A549 (cell line): Measurements from ENCODE around the gene WNT5B. TPM values are rescaled to one million over a fixed set of nuclear protein-coding genes. Genes with fewer than 3 reads are reported as not detected.

ENCODE experiments used
- ATAC-seq, 2 experiments: fragments of 200-7000 bp in 1 of 2; fragments of >200 bp in 1 of 2; cut with Nextera tagmentation in 1 of 2; cut with Tn5 transposase in 1 of 2; 3 replicates each; pipeline versions ENCODE4 v1.8.0 to v1.9.1; 2018 to 2020; ENCODE audit warnings: mild to moderate bottlenecking in 1 of 2, moderate library complexity in 1 of 2
- CTCF ChIA-PET: fragments of 300-600 bp; sonication (Branson Sonifier 250); formaldehyde crosslinking; extraction: SDS; loops from one replicate; lab custom pipeline; 2021; ENCODE audit warnings: antibody characterized with exemption, inconsistent platforms; lab: Yijun Ruan, JAX
- POLR2A ChIA-PET: fragments of 350-600 bp; formaldehyde crosslinking; extraction: SDS; loops from one replicate; lab custom pipeline; 2021; ENCODE audit warnings: antibody characterized with exemption, inconsistent platforms; lab: Yijun Ruan, JAX
- DNase-seq, 2 experiments: peaks; one replicate each; pipeline versions ENCODE4 v3.0.0 to v3.0.0-alpha.2; 2011 to 2016; ENCODE audit warnings: low read depth in 1 of 2, low spot score in 1 of 2
- FAIRE-seq: peaks from 2 replicates; lab custom pipeline; 2011; peaks lifted over from hg19 to GRCh38; lab: Jason Lieb, UNC
- H3K27ac ChIP-seq, 2 experiments: fragments of >200 bp; sonication (Bioruptor Twin); formaldehyde crosslinking; 3 replicates each; pipeline ENCODE4 v1.5.1; 2016 to 2017
- H3K4me1 ChIP-seq: fragments of >200 bp; sonication (Bioruptor Twin); formaldehyde crosslinking; 3 replicates; pipeline ENCODE4 v1.6.1; 2016
- H3K4me2 ChIP-seq: fragments of >200 bp; sonication (Bioruptor Twin); formaldehyde crosslinking; 3 replicates; pipeline ENCODE4 v1.6.1; 2016
- H3K4me3 ChIP-seq: fragments of >200 bp; sonication (Bioruptor Twin); formaldehyde crosslinking; 3 replicates; pipeline ENCODE4 v1.5.1; 2016
- H3K9me3 ChIP-seq: fragments of >200 bp; sonication (Bioruptor Twin); formaldehyde crosslinking; 3 replicates; pipeline ENCODE4 v1.6.1; 2016
- ESRRA ChIP-seq: fragments of 150-350 bp; IDR thresholded peaks from 2 replicates; pipeline ENCODE4 v1.6.1; 2014; ENCODE audit warnings: mild to moderate bottlenecking, low read length, borderline replicate concordance
- FOSB ChIP-seq: fragments of 250-450 bp; sonication (Bioruptor Pico); IDR thresholded peaks from 2 replicates; pipeline ENCODE4 v1.5.0; 2020; ENCODE audit warnings: mild to moderate bottlenecking, moderate library complexity
- HOXA7 ChIP-seq: fragments of 250-450 bp; sonication (Bioruptor Pico); IDR thresholded peaks from 2 replicates; pipeline ENCODE4 v1.5.0; 2020; ENCODE audit warnings: mild to moderate bottlenecking, moderate library complexity
- HOXB13 ChIP-seq: fragments of 250-450 bp; sonication (Bioruptor Pico); IDR thresholded peaks from 2 replicates; pipeline ENCODE4 v1.5.0; 2020; ENCODE audit warnings: low read depth, mild to moderate bottlenecking, moderate library complexity
- MAFK ChIP-seq: fragments of 450-650 bp; IDR thresholded peaks from 2 replicates; pipeline ENCODE4 v1.6.1; 2014; ENCODE audit not compliant: partially characterized antibody
- MAX ChIP-seq: IDR thresholded peaks from 2 replicates; pipeline ENCODE4 v1.6.1; 2012
- MAZ ChIP-seq: fragments of 150-350 bp; IDR thresholded peaks from 2 replicates; pipeline ENCODE4 v1.6.1; 2014; ENCODE audit warnings: antibody characterized with exemption, low read depth, low read length, borderline replicate concordance
- SREBF2 ChIP-seq: fragments of 450-650 bp; IDR thresholded peaks from 2 replicates; pipeline ENCODE4 v1.6.1; 2014; ENCODE audit warnings: mild to moderate bottlenecking, moderate library complexity
- TP53 ChIP-seq: fragments of 250-450 bp; sonication (Bioruptor Pico); IDR thresholded peaks from 2 replicates; pipeline ENCODE4 v1.5.0; 2021; ENCODE audit warnings: mild to moderate bottlenecking, moderate library complexity
- ZC3H11A ChIP-seq: fragments of 450-650 bp; IDR thresholded peaks from 2 replicates; pipeline ENCODE4 v1.6.1; 2014; ENCODE audit warnings: antibody characterized with exemption, mild to moderate bottlenecking
- ZNF302 ChIP-seq: fragments of 250-450 bp; sonication (Bioruptor Pico); IDR thresholded peaks from 2 replicates; pipeline ENCODE4 v1.9.0; 2021; ENCODE audit warnings: inconsistent platforms, mild to moderate bottlenecking, moderate library complexity
- WGBS: methylation state at CpG from one replicate; pipeline ENCODE4 v1.1.6; 2017; ENCODE audit errors: missing lambda C conversion rate; 5-methylcytosine and 5-hydroxymethylcytosine counted together
- polyA plus RNA-seq, 4 experiments: library from polyadenylated mRNA; depleted of rRNA in 3 of 4; stranded (reverse); fragments of >200 nt; fragmentation: RNase III in 1 of 4; extraction: RNeasy Plus Mini Kit Qiagen cat#74134 plus additional on column Dnase treatment in 1 of 4; gene quantifications; 2 replicates in 3 of 4; 3 replicates in 1 of 4; pipeline ENCODE4 v1.2.3, GENCODE V29; 2011 to 2017
- TF ChIP-seq, protein P1 (sequence below): fragments of 200-600 bp; sonication (generic); IDR thresholded peaks from 2 replicates; pipeline ENCODE4 v1.6.1; 2016; ENCODE audit warnings: antibody characterized with exemption, mild to moderate bottlenecking, moderate library complexity
- TF ChIP-seq, protein P2 (sequence below): fragments of 450-650 bp; IDR thresholded peaks from 2 replicates; pipeline ENCODE4 v1.6.1; 2014; ENCODE audit warnings: antibody characterized with exemption

The WNT5B gene
- polyA plus RNA-seq, 2 of the 4 experiments (the other 2 are of a cell fraction): 1.3 to 1.6 TPM

- TF ChIP-seq HOXB13: no peak
- no peak for TF ChIP-seq MAFK
- TF ChIP-seq, all 56 proteins: peak for 4
Observed at GRCh38 chr12:1630133-1630826, 1.2 kb downstream of the WNT5B start (continued).

DNA sequence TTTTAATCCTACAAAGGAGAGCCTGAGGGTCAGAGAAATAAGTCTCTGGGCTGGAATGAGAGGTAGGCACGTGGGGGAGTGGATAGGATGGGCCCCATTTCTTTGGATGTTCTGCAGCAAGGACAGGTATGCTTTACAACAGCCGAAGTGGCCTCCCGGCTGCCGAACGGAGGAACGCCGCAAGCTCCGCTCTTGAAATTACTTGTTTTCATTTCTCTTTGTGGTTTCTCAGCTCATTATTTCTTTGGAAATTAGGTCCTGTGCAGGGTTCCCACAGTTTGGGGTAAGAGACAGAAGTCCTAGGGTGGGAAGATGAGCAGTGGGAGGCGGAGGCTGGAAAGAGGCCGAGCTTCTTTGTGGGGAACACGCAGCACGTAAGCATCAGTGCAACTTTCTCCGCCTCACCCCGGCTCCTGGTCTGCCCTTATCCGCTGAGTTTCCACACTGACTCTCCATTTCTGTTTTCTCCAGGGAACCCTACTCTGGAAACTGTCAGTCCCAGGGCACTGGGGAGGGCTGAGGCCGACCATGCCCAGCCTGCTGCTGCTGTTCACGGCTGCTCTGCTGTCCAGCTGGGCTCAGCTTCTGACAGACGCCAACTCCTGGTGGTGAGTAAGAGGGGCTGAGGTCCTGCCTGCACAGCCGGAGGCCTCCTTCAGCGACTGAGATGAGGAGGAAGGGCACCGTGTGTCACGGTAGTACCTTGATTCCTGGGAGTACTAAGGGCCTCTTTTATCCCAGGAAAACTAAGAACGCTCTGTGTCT is 2.0 kb downstream of the WNT5B start:
- Histone ChIP-seq H3K9me3 (no peaks in the 10 kb centered on the region), H3K27ac (no peak overlapping the region), H3K4me2 (peak overlapping the region; percentile 100), H3K4me1 (peaks cover 7% of the 10 kb centered on the region; the same call in 1 of the 3 replicates), H3K4me3 (peak overlapping the region; percentile 56; the same call in 1 of the 3 replicates)
- TF ChIP-seq, protein P1, sequence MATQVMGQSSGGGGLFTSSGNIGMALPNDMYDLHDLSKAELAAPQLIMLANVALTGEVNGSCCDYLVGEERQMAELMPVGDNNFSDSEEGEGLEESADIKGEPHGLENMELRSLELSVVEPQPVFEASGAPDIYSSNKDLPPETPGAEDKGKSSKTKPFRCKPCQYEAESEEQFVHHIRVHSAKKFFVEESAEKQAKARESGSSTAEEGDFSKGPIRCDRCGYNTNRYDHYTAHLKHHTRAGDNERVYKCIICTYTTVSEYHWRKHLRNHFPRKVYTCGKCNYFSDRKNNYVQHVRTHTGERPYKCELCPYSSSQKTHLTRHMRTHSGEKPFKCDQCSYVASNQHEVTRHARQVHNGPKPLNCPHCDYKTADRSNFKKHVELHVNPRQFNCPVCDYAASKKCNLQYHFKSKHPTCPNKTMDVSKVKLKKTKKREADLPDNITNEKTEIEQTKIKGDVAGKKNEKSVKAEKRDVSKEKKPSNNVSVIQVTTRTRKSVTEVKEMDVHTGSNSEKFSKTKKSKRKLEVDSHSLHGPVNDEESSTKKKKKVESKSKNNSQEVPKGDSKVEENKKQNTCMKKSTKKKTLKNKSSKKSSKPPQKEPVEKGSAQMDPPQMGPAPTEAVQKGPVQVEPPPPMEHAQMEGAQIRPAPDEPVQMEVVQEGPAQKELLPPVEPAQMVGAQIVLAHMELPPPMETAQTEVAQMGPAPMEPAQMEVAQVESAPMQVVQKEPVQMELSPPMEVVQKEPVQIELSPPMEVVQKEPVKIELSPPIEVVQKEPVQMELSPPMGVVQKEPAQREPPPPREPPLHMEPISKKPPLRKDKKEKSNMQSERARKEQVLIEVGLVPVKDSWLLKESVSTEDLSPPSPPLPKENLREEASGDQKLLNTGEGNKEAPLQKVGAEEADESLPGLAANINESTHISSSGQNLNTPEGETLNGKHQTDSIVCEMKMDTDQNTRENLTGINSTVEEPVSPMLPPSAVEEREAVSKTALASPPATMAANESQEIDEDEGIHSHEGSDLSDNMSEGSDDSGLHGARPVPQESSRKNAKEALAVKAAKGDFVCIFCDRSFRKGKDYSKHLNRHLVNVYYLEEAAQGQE: no peak
- TF ChIP-seq, protein P2, sequence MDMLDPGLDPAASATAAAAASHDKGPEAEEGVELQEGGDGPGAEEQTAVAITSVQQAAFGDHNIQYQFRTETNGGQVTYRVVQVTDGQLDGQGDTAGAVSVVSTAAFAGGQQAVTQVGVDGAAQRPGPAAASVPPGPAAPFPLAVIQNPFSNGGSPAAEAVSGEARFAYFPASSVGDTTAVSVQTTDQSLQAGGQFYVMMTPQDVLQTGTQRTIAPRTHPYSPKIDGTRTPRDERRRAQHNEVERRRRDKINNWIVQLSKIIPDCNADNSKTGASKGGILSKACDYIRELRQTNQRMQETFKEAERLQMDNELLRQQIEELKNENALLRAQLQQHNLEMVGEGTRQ: no peak
- no peak for TF ChIP-seq ZNF302 (CRISPR knock-in tag)
- TF ChIP-seq MAZ: no peak
- TF ChIP-seq ESRRA: no peak
- 88% methylated on average over 23 of the region's 23 CpGs for WGBS
- ChIA-PET POLR2A (interaction anchor here (0.5 to 1.0 kb wide), 2 partner anchors 25 to 639 kb away, joined by 3 to 6 read pairs; no protein-coding TSS in a partner anchor), CTCF (interaction anchor here (0.6 to 16.6 kb wide), 10 partner anchors 8 to 1190 kb away, joined by 3 to 210 read pairs (median 8); no protein-coding TSS in a partner anchor)
- no peak for FAIRE-seq
- no peak for DNase-seq
- no peak; a peak in 1 of 6 replicates for ATAC-seq

GRCh38 chr12:1632702-1633101 is 3.7 kb downstream of the WNT5B start:
- CTCF ChIA-PET: interaction anchor here (0.6 to 16.6 kb wide), 8 partner anchors 17 to 515 kb away, joined by 3 to 210 read pairs (median 6); no protein-coding TSS in a partner anchor
- POLR2A ChIA-PET: no interaction called here
- FAIRE-seq (no peak), DNase-seq (no peak), ATAC-seq (no peak)
- H3K4me2 ChIP-seq: no peak overlapping the region
- H3K4me1 ChIP-seq: peaks cover 7% of the 10 kb centered on the region; the same call in 1 of the 3 replicates
- H3K9me3 ChIP-seq: no peaks in the 10 kb centered on the region
- H3K27ac ChIP-seq: no peak overlapping the region
- H3K4me3 ChIP-seq: no peak overlapping the region
- TF ChIP-seq ZNF302 (CRISPR knock-in tag) (no peak), HOXA7 (CRISPR knock-in tag) (no peak)
- 79% methylated on average over 14 of the region's 14 CpGs for WGBS

DNA sequence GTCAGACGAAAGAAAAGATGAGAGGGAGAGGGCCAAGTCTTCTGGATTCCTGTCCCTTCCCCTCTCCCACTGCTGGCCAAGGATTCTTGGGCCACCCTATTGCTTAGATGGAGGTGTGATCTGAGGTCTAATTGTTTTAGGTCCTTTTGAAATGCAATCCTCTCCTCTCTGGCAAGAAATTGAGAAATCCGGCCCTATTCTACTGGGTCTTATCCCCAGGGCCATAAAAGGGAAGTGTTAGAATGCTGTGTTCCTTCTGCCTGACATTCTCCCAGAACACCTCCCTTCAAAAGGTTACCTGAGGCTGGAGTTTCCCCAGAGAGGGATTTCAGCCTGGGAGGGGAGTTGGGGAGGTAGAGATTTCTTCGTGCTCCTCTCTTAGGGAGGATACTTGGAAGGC is 4.4 kb downstream of the WNT5B start:
- POLR2A ChIA-PET: no interaction called here
- no peaks in the 10 kb centered on the region for H3K9me3 ChIP-seq
- H3K4me1 ChIP-seq: peaks cover 7% of the 10 kb centered on the region; the same call in 1 of the 3 replicates
- no peak for ATAC-seq
- DNase-seq: no peak
- H3K27ac ChIP-seq: no peak overlapping the region
- WGBS: 96% methylated on average over 3 of the region's 3 CpGs
- TF ChIP-seq MAX (no peak), FOSB (CRISPR knock-in tag) (no peak), TP53 (no peak), SREBF2 (no peak), ZC3H11A (no peak)
- H3K4me2 ChIP-seq: no peak overlapping the region
- CTCF ChIA-PET: interaction anchor here (0.5 to 16.6 kb wide), 14 partner anchors 11 to 867 kb away, joined by 3 to 210 read pairs (median 6); no protein-coding TSS in a partner anchor
- no peak overlapping the region for H3K4me3 ChIP-seq
- no peak for FAIRE-seq
